Glutamatergic neuron (in vitro differentiated cells): ENCODE results near the gene KHDC3L. TPM values are rescaled to one million over a fixed set of nuclear protein-coding genes. Genes with fewer than 3 reads are reported as not detected.

Source experiments
- DNase-seq: peaks from one replicate; pipeline ENCODE4 v3.0.0; 2022
- H3K27ac Mint-ChIP-seq: one replicate; pipeline ENCODE4 v1.8.0; 2020; ENCODE audit warnings: mild to moderate bottlenecking, mixed read lengths, inconsistent platforms; ENCODE audit not compliant: unreplicated experiment
- H3K27me3 Mint-ChIP-seq: one replicate; pipeline ENCODE4 v1.8.0; 2020; ENCODE audit warnings: mild to moderate bottlenecking, moderate library complexity, mixed read lengths, inconsistent platforms; ENCODE audit not compliant: unreplicated experiment
- H3K36me3 Mint-ChIP-seq: one replicate; pipeline ENCODE4 v1.8.0; 2020; ENCODE audit warnings: mild to moderate bottlenecking, mixed read lengths, inconsistent platforms; ENCODE audit not compliant: unreplicated experiment
- H3K4me1 Mint-ChIP-seq: one replicate; pipeline ENCODE4 v1.8.0; 2020; ENCODE audit warnings: mild to moderate bottlenecking, low read depth, mixed read lengths, inconsistent platforms; ENCODE audit not compliant: unreplicated experiment
- H3K4me3 Mint-ChIP-seq: one replicate; pipeline ENCODE4 v1.8.0; 2020; ENCODE audit warnings: mild to moderate bottlenecking, mixed read lengths, inconsistent platforms; ENCODE audit not compliant: unreplicated experiment
- H3K9me3 Mint-ChIP-seq: one replicate; pipeline ENCODE4 v1.8.0; 2020; ENCODE audit warnings: mild to moderate bottlenecking, moderate library complexity, mixed read lengths, inconsistent platforms; ENCODE audit not compliant: unreplicated experiment
- CTCF ChIP-seq: fragments of 200-600 bp; sonication (generic); IDR thresholded peaks from one replicate; pipeline ENCODE4 v1.5.0; 2021; ENCODE audit not compliant: partially characterized antibody, unreplicated experiment
- total RNA-seq: library from RNA; stranded (reverse); fragmentation: NEBNext Ultra II Directional; extraction: Animal tissue kit (Norgen Biotek cat#: 25700); gene quantifications from one replicate; pipeline ENCODE4 v1.2.1, GENCODE V29; 2021; ENCODE audit not compliant: unreplicated experiment

Gene KHDC3L
- total RNA-seq, 1 donor from 2014 or later = not detected

DNA sequence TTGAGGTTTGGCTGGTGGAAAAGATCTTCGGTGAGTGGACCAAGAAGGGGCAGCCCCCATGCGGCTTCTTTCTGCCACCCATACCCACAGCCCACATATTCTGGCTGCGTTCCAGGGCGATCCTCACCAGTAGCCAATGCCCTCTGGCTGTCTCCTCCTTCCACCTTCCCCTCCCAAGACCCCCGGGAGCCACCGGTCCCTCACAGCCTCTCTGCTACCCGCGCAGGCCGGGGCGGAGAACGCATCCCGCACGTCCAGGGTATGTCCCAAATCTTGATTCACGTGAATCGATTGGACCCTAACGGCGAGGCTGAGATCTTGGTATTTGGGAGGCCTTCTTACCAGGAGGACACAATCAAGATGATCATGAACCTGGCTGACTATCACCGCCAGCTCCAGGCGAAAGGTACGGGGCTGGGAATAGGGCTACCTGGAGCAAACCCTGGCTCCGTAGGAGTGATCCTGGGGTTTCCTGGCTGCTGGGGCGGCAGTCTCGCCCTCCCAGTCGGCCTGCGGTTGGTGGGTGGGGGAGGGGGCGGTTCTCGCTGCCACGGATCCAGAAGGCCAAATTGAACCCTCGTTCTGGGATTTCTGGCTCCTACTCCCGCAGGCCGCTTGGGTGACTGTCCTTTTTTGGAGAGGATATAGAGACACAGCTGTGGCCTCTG is 545 bp downstream of the KHDC3L start:
- Mint-ChIP-seq H3K4me3 (no peak overlapping the region), H3K27ac (no peak overlapping the region), H3K9me3 (peaks cover 3% of the 10 kb centered on the region), H3K36me3 (no peaks in the 10 kb centered on the region), H3K4me1 (no peaks in the 10 kb centered on the region), H3K27me3 (peaks cover 2% of the 10 kb centered on the region)
- no peak for DNase-seq
- TF ChIP-seq CTCF = no peak

GRCh38 chr6:73363537-73363875 is 1.0 kb downstream of the KHDC3L start:
- TF ChIP-seq CTCF = no peak
- Mint-ChIP-seq H3K4me3 (no peak overlapping the region), H3K9me3 (peaks cover 3% of the 10 kb centered on the region), H3K4me1 (no peaks in the 10 kb centered on the region), H3K27ac (no peak overlapping the region), H3K36me3 (no peaks in the 10 kb centered on the region), H3K27me3 (peaks cover 2% of the 10 kb centered on the region)
- no peak for DNase-seq

GRCh38 chr6:73364121-73364520 is 1.7 kb downstream of the KHDC3L start:
- no peak overlapping the region for H3K4me3 Mint-ChIP-seq
- no peaks in the 10 kb centered on the region for H3K36me3 Mint-ChIP-seq
- no peak for TF ChIP-seq CTCF
- no peak overlapping the region for H3K27ac Mint-ChIP-seq
- no peaks in the 10 kb centered on the region for H3K4me1 Mint-ChIP-seq
- no peak for DNase-seq
- H3K9me3 Mint-ChIP-seq = peaks cover 3% of the 10 kb centered on the region
- H3K27me3 Mint-ChIP-seq = peaks cover 2% of the 10 kb centered on the region

DNA sequence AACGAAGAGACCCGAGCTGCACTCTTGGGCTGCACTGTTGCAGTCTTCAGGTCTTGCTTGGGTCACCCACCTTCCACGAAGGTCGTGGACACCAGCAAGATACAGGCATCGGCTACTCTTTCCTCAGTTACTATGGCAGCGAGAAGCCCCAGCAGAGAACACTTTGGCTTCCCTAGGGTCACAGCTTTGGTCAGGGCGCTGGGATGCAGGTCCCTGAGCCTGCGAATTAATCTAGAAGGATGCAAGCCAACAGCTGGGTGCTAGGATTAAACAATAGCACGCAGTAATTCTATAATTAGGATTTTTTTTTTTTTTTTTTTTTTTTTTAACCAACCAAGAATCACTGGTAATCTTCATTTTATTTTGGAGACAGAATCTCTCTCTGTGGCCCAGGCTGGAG is 2.1 kb downstream of the KHDC3L start:
- no peaks in the 10 kb centered on the region for H3K36me3 Mint-ChIP-seq
- no peak overlapping the region for H3K4me3 Mint-ChIP-seq
- H3K27ac Mint-ChIP-seq = no peak overlapping the region
- DNase-seq = no peak
- peaks cover 3% of the 10 kb centered on the region for H3K9me3 Mint-ChIP-seq
- H3K4me1 Mint-ChIP-seq = no peaks in the 10 kb centered on the region
- TF ChIP-seq CTCF = no peak
- peaks cover 2% of the 10 kb centered on the region for H3K27me3 Mint-ChIP-seq

GRCh38 chr6:73367761-73368355 is 5.4 kb downstream of the KHDC3L start:
- no peaks in the 10 kb centered on the region for H3K36me3 Mint-ChIP-seq
- H3K27ac Mint-ChIP-seq = no peak overlapping the region
- no peak overlapping the region for H3K4me3 Mint-ChIP-seq
- H3K4me1 Mint-ChIP-seq = no peaks in the 10 kb centered on the region
- no peak for TF ChIP-seq CTCF
- peaks cover 2% of the 10 kb centered on the region for H3K27me3 Mint-ChIP-seq
- no peaks in the 10 kb centered on the region for H3K9me3 Mint-ChIP-seq
- DNase-seq = no peak
